ENCODE measurements around the gene PCDH15. TPM values are rescaled to one million over a fixed set of nuclear protein-coding genes. Genes with fewer than 3 reads are reported as not detected.

Gene PCDH15
- total RNA-seq, 1 experiment from 2014 or later: 0.61 TPM

DNA sequence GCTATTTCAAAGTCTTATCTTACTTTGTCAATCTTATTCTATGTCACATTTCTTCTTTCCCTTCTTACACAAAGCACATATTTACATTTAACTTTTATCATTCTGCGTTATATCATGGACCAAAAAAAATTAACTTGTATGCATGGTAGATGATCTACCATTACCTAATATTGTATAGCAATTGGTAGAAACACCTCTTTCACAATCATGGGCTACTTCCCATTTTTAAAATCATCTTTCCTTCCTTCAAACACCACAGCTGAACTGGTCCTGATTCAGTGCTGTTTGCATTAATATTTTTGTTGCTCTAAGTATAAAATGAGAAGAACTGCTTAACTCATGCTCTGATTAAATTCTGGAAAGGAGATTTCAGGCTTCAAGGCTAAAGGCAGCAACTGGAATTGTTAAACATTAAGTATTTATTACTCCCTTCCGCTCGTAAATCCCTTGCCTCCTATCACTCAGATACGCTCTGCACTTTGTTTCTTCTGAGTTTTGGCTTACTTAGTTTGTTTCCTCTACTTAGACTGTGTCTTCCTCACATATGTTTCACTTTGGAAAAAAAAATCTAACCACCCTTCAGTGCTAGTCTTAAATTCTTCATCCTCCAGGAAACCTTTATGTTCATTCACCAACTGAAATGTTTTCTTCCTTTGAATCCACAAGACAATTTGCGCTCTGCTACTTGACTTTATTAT, 901.4 kb downstream of the PCDH15 start:
- Histone ChIP-seq H2BK15ac (ENCODE audit: low read depth, low read length) (no peak overlapping the region), H3K56ac (ENCODE audit: insufficient read length, low read depth, low read length) (no peak overlapping the region), H3K9me3 (ENCODE audit: control insufficient read depth, low read depth, low read length) (no peaks in the 10 kb centered on the region), H3K23me2 (ENCODE audit: insufficient read length, low read depth, low read length, poor library complexity, severe bottlenecking) (no peaks in the 10 kb centered on the region), H4K8ac (replicated peaks; ENCODE audit: insufficient read length, low read depth, low read length) (no peak overlapping the region), H3K79me2 (ENCODE audit: insufficient read depth, low read length) (no peaks in the 10 kb centered on the region), H4K5ac (ENCODE audit: insufficient read length, low read depth, low read length) (no peak overlapping the region), H4K91ac (ENCODE audit: insufficient read length, low read depth, low read length) (no peak overlapping the region), H2BK5ac (ENCODE audit: insufficient read length, low read length) (no peak overlapping the region), H2BK120ac (ENCODE audit: low read depth, low read length, poor library complexity, severe bottlenecking) (no peak overlapping the region), H3K9ac (ENCODE audit: extremely low read depth, insufficient read length, low read length) (no peak overlapping the region), H3K27me3 (ENCODE audit: insufficient read depth, low read length) (no peaks in the 10 kb centered on the region), H3K27ac (ENCODE audit: insufficient read length, low read depth, low read length) (no peak overlapping the region), H2AFZ (ENCODE audit: low read length) (no peak overlapping the region), H3K14ac (ENCODE audit: insufficient read depth, low read length) (no peak overlapping the region), H3T11ph (ENCODE audit: low read length) (no peak overlapping the region), H3K4me1 (ENCODE audit: insufficient read depth, low read length) (peaks cover 2% of the 10 kb centered on the region; the same call in 1 of the 2 replicates), H3K18ac (ENCODE audit: insufficient read length, low read depth, low read length) (no peak overlapping the region), H3K4me2 (ENCODE audit: insufficient read depth, insufficient read length, low read length) (no peak overlapping the region), H2BK20ac (ENCODE audit: low read depth, low read length, poor library complexity, severe bottlenecking) (no peak overlapping the region), H3K79me1 (ENCODE audit: insufficient read depth, low read depth, low read length, poor library complexity, severe bottlenecking) (no peaks in the 10 kb centered on the region), H4K20me1 (ENCODE audit: control insufficient read depth, insufficient read depth, insufficient read length) (no peaks in the 10 kb centered on the region), H2AK5ac (ENCODE audit: insufficient read length, low read length) (no peak overlapping the region), H3K4ac (ENCODE audit: low read depth, low read length) (no peak overlapping the region), H2BK12ac (ENCODE audit: insufficient read length, low read depth, low read length) (no peak overlapping the region), H3K23ac (ENCODE audit: insufficient read length, low read depth, low read length) (no peak overlapping the region)
- no peaks in the 10 kb centered on the region for H3K9me3 Mint-ChIP-seq
- TF ChIP-seq, protein P1, sequence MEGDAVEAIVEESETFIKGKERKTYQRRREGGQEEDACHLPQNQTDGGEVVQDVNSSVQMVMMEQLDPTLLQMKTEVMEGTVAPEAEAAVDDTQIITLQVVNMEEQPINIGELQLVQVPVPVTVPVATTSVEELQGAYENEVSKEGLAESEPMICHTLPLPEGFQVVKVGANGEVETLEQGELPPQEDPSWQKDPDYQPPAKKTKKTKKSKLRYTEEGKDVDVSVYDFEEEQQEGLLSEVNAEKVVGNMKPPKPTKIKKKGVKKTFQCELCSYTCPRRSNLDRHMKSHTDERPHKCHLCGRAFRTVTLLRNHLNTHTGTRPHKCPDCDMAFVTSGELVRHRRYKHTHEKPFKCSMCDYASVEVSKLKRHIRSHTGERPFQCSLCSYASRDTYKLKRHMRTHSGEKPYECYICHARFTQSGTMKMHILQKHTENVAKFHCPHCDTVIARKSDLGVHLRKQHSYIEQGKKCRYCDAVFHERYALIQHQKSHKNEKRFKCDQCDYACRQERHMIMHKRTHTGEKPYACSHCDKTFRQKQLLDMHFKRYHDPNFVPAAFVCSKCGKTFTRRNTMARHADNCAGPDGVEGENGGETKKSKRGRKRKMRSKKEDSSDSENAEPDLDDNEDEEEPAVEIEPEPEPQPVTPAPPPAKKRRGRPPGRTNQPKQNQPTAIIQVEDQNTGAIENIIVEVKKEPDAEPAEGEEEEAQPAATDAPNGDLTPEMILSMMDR (conservative IDR thresholded peaks at IDR 0.05): no peak
- H3K27me3 Mint-ChIP-seq (ENCODE audit: low read depth): no peaks in the 10 kb centered on the region
- no peak overlapping the region for H3K4me3 Mint-ChIP-seq
- no peak for DNase-seq
- H3K36me3 Mint-ChIP-seq (ENCODE audit: insufficient read depth in 1 of 3, low read depth in 3 of 3): peaks cover 0 to 5% (median 0%) of the 10 kb centered on the region in 3 experiments; a peak in 2 of 7 replicates
- H3K4me1 Mint-ChIP-seq: peaks cover 5 to 6% of the 10 kb centered on the region in 2 experiments; a peak in 3 of 4 replicates
- WGBS (ENCODE audit: extremely low coverage, insufficient read length, low lambda C conversion rate): 100% methylated on average over 1 of the region's 5 CpGs
- H3K27ac Mint-ChIP-seq: no peak overlapping the region

Data from H9 (cell line).